Peyer's patch (tissue), 4 donors: ENCODE data around the gene IFI30.

Experiments
- POLR2A ChIP-seq, 2 donors: fragments of 450-650 bp; IDR thresholded peaks; one replicate each; pipeline ENCODE4 v1.5.1; 2017; ENCODE audit warnings: antibody characterized with exemption in 2 of 2, mild to moderate bottlenecking in 2 of 2, moderate library complexity in 2 of 2
- TF ChIP-seq, protein P1 (sequence below), 6 experiments: fragments of 450-650 bp in 4 of 6; fragments of 200-600 bp in 2 of 6; sonication (generic) in 1 of 6; IDR thresholded peaks; one replicate each; pipeline ENCODE4 v1.5.1; 2017 to 2019; ENCODE audit warnings: antibody characterized with exemption in 6 of 6, mild to moderate bottlenecking in 3 of 6, moderate library complexity in 1 of 6

DNA sequence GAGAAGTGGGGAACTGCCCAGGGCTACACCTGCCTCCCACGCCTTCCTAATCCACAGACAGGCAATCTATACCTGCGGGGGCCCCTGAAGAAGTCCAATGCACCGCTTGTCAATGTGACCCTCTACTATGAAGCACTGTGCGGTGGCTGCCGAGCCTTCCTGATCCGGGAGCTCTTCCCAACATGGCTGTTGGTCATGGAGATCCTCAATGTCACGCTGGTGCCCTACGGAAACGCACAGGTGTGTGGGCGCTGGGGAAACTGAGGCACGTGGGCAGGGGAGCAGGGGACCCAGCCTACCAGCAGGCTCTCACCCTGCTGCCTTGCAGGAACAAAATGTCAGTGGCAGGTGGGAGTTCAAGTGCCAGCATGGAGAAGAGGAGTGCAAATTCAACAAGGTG lies 1.4 kb downstream of the IFI30 start:
- TF ChIP-seq, protein P1, sequence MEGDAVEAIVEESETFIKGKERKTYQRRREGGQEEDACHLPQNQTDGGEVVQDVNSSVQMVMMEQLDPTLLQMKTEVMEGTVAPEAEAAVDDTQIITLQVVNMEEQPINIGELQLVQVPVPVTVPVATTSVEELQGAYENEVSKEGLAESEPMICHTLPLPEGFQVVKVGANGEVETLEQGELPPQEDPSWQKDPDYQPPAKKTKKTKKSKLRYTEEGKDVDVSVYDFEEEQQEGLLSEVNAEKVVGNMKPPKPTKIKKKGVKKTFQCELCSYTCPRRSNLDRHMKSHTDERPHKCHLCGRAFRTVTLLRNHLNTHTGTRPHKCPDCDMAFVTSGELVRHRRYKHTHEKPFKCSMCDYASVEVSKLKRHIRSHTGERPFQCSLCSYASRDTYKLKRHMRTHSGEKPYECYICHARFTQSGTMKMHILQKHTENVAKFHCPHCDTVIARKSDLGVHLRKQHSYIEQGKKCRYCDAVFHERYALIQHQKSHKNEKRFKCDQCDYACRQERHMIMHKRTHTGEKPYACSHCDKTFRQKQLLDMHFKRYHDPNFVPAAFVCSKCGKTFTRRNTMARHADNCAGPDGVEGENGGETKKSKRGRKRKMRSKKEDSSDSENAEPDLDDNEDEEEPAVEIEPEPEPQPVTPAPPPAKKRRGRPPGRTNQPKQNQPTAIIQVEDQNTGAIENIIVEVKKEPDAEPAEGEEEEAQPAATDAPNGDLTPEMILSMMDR (IDR thresholded peaks at IDR 0.05), result no peak
- no peak for TF ChIP-seq POLR2A (IDR thresholded peaks at IDR 0.05)
